Tibial nerve (tissue), 4 donors: Measurements from ENCODE around the gene KRT40.

Source experiments
- CTCF ChIP-seq, 5 experiments: fragments of 200-600 bp in 3 of 5; fragments of 450-650 bp in 2 of 5; sonication (generic) in 3 of 5; IDR thresholded peaks; one replicate each; pipeline ENCODE4 v1.5.1; 2016 to 2019; ENCODE audit warnings: antibody characterized with exemption in 5 of 5, mild to moderate bottlenecking in 3 of 5, moderate library complexity in 2 of 5
- EP300 ChIP-seq, 2 donors: sonication (generic); formaldehyde crosslinking; IDR thresholded peaks; one replicate each; pipeline ENCODE4 v1.6.1; 2017; ENCODE audit warnings: antibody characterized with exemption in 2 of 2, mild to moderate bottlenecking in 1 of 2
- POLR2A ChIP-seq, 2 donors: fragments of 450-650 bp; IDR thresholded peaks; one replicate each; pipeline ENCODE4 v1.6.1; 2017; ENCODE audit warnings: antibody characterized with exemption in 2 of 2, mild to moderate bottlenecking in 2 of 2, moderate library complexity in 2 of 2

GRCh38 chr17:40974366-40974765 lies 9.8 kb downstream of the KRT40 start:
- TF ChIP-seq CTCF (IDR thresholded peaks at IDR 0.05) (no peak), POLR2A (IDR thresholded peaks at IDR 0.05) (no peak), EP300 (IDR thresholded peaks at IDR 0.05) (no peak)
